ENCODE results near the gene PRCC.

PRCC gene

DNA sequence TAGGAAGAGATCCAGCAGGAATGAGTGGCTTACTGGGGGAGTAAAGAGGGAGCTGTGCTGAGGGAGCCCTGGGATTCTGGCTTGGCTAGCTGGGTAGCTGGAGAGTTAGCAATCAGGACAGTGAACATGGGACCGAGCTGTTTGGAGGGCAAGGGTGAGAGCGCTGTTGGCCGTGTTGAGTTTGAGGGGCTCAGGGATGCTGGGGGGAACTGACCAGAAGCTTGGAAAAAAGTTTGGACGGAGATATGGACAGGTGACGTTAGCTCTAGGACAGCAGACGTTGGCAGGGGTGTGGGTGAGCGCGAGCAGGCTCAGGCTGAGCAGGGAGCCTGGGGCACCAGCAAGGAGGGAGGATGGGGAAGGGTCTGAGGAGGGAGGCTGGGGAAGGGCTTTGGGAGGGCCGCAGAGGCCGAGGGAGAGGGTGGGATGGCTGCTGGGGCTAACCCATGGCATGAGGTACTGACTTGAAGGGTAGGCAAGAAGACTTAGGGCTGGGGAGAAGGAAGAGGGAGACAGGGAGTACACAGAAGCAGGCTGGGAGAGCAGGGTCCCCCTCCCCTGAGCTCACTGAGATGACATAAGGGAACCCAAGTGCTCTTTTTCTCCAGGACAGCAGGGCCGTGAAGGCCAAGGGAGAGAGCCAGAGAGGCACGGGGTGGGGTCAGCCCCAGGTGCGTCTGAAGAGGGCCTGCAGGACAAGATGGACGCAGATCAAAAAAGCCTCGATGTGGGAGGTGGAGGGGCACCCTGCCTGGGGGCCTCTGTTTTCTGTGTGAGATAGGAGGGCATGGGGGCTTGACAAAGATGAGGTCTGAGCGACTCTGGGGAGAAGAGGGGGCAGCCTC is 41.1 kb downstream of the PRCC start:
- no peaks in the 10 kb centered on the region for H3K36me3 ChIP-seq
- H3K27ac ChIP-seq: no peak overlapping the region
- H3K27me3 ChIP-seq: peaks cover 0 to 4% of the 10 kb centered on the region in 2 donors
- no peak overlapping the region for H3K4me3 ChIP-seq
- intact Hi-C loops (cut with DNase I; ENCODE audit: low total_unique reads): no loop called here
- H3K4me1 ChIP-seq: peaks cover 0 to 10% (median 3%) of the 10 kb centered on the region in 4 donors
- TF ChIP-seq, protein P1, sequence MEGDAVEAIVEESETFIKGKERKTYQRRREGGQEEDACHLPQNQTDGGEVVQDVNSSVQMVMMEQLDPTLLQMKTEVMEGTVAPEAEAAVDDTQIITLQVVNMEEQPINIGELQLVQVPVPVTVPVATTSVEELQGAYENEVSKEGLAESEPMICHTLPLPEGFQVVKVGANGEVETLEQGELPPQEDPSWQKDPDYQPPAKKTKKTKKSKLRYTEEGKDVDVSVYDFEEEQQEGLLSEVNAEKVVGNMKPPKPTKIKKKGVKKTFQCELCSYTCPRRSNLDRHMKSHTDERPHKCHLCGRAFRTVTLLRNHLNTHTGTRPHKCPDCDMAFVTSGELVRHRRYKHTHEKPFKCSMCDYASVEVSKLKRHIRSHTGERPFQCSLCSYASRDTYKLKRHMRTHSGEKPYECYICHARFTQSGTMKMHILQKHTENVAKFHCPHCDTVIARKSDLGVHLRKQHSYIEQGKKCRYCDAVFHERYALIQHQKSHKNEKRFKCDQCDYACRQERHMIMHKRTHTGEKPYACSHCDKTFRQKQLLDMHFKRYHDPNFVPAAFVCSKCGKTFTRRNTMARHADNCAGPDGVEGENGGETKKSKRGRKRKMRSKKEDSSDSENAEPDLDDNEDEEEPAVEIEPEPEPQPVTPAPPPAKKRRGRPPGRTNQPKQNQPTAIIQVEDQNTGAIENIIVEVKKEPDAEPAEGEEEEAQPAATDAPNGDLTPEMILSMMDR (IDR thresholded peaks at IDR 0.05): no peak
- DNase-seq: peak in 1 of 2 donors; percentile 33
- H3K9me3 ChIP-seq: no peaks in the 10 kb centered on the region

DNA sequence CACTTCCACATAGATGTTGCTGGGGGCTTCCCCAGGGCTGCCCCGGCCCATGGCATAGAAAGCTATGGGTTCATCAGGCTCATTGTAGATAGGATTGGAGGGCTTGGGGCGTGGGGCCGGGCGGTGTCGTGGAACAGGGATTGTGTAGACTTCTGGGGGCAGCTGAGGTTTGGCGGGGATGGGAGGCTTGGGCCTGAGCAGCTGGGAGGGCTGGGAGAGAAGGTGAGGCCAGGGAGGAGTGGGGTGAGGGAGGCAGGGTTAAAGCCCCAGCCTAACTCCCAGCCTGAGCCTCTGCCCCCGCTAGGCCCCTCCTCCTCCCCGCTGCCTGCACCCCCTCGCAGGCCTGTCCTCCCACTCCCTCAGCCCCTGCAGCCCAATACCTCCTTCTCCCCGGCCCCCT is 41.9 kb downstream of the PRCC start:
- Histone ChIP-seq H3K9me3 (no peaks in the 10 kb centered on the region), H3K4me1 (peaks cover 0 to 19% (median 12%) of the 10 kb centered on the region in 4 donors), H3K4me3 (no peak overlapping the region), H3K36me3 (no peaks in the 10 kb centered on the region), H3K27me3 (peaks cover 0 to 7% of the 10 kb centered on the region in 2 donors), H3K27ac (no peak overlapping the region)
- intact Hi-C loops (cut with DNase I; ENCODE audit: low total_unique reads): no loop called here
- TF ChIP-seq, protein P1 (IDR thresholded peaks at IDR 0.05): no peak
- peak in 1 of 2 donors; percentile 61 for DNase-seq

DNA sequence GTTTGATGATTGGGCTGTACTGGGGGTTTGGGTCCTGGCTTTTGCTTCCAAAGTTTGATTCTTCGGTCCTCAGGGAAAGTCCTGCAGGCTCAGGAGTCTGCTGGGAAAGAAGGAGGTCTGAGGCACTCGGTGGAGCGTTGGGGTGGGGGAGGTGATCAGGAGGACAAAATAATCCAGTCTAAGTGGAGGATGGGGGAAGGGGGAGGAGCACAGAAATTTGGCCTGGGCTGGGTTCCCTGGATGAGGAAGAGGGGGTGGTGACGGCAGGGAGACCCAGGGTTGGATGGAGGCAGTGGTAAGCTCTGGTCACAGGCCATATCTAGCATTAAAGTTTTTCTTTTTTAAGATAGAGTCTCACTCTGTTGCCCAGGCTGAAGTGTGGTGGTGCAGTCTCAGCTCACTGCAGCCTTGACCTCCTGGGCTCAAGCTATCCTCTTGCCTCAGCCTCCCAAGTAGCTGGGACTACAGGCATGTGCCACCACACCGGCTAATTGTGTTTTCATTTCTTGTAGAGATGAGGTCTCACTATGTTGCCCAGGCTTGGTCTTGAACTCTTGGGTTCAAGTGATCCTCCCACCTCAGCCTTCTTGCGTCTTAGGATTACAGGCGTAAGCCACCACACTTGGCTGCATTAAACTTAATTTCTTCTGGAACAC is 42.5 kb downstream of the PRCC start:
- H3K36me3 ChIP-seq: no peaks in the 10 kb centered on the region
- H3K27ac ChIP-seq: no peak overlapping the region
- H3K4me1 ChIP-seq: peaks cover 0 to 21% (median 13%) of the 10 kb centered on the region in 4 donors
- peaks cover 0 to 7% of the 10 kb centered on the region in 2 donors for H3K27me3 ChIP-seq
- TF ChIP-seq, protein P1 (IDR thresholded peaks at IDR 0.05): no peak
- intact Hi-C loops (cut with DNase I; ENCODE audit: low total_unique reads): no loop called here
- no peak overlapping the region for H3K4me3 ChIP-seq
- peak in 1 of 2 donors; percentile 27 for DNase-seq
- H3K9me3 ChIP-seq: no peaks in the 10 kb centered on the region

DNA sequence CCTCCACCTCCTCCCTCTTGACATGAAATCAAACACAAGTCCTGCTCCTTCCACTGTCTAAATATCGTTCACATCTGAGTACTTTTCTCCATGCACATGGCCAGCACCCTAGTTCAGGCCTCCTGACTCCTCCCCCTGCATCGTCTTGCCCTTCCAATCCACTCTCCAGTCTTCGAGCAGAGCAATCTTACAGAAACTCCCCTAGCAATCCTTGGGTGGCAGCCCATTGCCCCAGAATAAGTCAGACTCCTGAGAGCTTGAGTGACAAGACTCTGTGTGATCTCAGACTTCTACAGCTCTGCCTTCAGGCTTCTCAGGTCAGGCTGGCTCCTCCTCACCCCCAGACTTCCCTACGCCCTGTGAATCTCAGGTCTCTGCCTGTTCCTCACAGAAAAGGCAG is 43.8 kb downstream of the PRCC start:
- Histone ChIP-seq H3K4me1 (peaks cover 0 to 14% (median 13%) of the 10 kb centered on the region in 4 donors), H3K9me3 (no peaks in the 10 kb centered on the region), H3K27me3 (peaks cover 0 to 7% of the 10 kb centered on the region in 2 donors), H3K27ac (no peak overlapping the region), H3K36me3 (no peaks in the 10 kb centered on the region), H3K4me3 (no peak overlapping the region)
- intact Hi-C loops (cut with DNase I; ENCODE audit: low total_unique reads): no loop called here
- TF ChIP-seq, protein P1 (IDR thresholded peaks at IDR 0.05): no peak
- no peak for DNase-seq

DNA sequence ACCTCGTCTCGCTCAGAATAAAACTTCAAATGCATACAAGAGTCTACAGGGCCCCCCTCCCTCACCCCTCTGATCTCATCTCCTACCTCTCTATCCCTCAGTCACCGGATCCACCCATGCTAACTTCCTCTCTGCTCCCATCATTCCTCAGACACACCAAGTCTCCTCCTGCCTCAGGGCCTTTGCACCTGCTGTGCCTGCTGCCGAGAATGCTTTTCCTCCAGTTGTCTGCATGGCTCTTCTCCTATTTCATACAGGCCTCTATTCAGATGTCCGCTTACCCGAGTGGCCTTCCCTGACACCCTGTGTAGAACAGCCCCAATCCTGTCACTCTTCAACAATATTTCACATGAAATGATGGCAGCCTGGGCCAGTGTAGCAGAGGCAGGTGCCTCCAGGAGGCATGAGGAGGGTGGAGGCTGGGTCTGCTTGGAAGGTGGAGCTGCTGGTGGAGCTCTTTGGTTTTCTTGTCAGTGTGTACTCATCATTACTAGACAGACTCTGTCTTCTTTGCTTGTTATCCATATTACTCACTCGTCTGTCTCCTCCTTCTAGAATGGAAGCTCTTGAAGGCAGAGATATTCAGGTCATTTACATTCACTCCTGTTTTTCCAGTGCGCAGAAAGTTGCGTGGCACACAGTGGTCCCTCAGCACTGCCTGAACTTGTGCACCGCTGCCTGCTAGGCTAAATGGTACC is 45.1 kb downstream of the PRCC start:
- Histone ChIP-seq H3K27me3 (peaks cover 0 to 7% of the 10 kb centered on the region in 2 donors), H3K27ac (no peak overlapping the region), H3K4me1 (peaks cover 0 to 14% (median 12%) of the 10 kb centered on the region in 4 donors), H3K4me3 (no peak overlapping the region), H3K9me3 (no peaks in the 10 kb centered on the region), H3K36me3 (no peaks in the 10 kb centered on the region)
- TF ChIP-seq, protein P1 (IDR thresholded peaks at IDR 0.05): no peak
- intact Hi-C loops (cut with DNase I; ENCODE audit: low total_unique reads): no loop called here
- DNase-seq: no peak

Data from tibial artery (tissue), 4 donors.